HG02852 (cell line): ENCODE measurements around the gene LFNG.

ENCODE experiments used
- ATAC-seq: cut with Tn5 transposase; IDR thresholded peaks from one replicate; pipeline ENCODE4 v1.9.1; 2021; ENCODE audit warnings: mild to moderate bottlenecking, moderate library complexity; ENCODE audit not compliant: unreplicated experiment

The LFNG gene

DNA sequence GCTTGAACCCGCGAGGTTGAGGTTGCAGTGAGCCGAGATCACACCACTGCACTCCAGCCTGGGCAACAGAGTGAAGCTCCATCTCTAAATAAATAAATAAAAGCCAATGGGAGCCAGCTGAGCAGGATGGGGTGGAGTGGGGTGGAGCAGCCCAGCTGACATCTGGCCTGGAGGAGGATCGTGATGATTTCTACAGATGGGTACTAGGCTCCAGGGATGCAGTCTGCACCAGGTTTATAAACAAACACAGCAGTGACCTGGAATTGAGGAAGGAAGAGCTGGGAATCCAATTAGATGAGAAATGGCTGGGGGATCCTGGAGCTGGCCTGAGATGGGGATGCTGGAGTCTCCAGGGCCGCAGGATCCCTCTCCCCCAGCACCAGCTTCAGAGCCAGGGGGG lies 36.1 kb upstream of the LFNG start:
- ATAC-seq = no peak

DNA sequence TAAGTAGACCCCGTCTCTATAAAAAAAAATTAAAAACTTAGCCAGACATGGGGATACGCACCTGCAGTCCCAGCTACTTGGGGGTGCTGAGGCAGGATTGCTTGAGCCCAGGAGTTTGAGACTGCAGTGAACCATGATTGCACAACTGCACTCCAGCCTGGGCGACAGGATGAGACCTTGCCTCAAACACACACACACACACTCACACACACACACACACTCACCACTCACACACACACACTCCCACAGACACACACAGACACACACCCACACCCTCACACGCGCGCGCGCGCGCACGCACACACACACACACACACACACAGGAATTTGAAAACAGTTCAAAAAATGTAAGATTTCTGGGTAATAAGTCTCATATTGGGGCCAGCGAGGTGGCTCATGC lies 34.7 kb upstream of the LFNG start:
- ATAC-seq = no peak

GRCh38 chr7:2487586-2488271 lies 31.8 kb upstream of the LFNG start:
- no peak for ATAC-seq

- no peak for ATAC-seq
Measured at GRCh38 chr7:2488272-2488645, 31.3 kb upstream of the LFNG start.

DNA sequence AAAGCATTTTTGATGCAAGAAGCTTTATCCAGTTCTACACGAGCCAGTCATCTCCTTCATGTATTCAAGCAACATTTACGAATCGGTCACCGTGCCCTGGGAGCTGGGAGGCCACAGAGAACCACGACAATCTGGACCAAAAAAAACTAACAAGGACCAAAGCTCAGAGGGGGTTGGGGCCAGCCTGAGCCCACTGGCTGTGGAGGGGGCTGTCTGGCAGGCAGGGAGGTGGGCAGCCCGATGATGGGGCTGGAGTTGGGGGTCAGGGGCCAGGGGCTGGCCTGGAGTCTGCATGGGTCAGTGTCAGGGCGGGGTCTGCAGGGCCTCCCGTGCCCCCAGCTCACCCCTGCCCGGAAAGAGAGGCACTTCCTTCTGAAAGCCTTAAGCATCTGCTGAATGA lies 30.9 kb upstream of the LFNG start:
- ATAC-seq = no peak

DNA sequence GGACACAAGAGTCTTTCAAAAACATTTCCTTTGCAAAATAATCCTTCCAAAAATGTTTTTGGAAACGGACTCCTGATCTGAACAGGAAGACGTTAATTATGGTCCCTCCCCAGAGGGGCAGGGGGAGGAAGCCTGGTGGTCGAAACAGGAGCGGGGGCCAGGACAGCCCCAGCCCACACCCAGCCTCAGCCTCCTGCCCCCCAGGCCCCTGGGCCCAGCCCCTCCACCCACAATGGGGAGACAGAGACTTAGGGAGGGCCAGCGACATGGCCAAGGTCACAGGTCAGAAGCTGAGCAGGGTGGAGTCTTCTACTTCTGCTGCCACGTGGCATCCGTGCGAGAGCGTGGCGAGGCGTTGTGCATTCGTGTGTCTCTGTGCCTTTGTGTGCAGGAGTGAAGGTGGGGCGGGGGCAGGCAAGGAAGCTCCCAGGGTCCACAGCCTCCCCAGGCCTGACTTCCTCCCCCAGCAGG lies 29.4 kb upstream of the LFNG start:
- ATAC-seq = no peak

DNA sequence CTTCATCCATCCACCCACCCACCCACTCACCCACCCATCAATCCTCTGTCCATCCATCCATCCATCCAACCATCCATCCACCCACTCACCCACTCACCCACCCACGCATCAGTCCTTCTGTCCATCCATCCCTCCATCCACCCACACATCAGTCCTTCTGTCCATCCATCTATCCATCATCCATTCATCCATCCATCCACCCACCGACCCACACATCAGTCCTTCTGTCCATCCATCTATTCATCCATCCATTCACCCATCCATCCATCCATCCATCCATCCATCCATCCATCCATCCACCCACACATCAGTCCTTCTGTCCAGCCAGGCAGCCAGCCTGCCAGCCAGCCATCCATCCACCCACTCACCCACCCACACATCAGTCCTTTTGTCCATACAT lies 27.5 kb upstream of the LFNG start:
- ATAC-seq = no peak

GRCh38 chr7:2493205-2494164 lies 26.1 kb upstream of the LFNG start:
- no peak for ATAC-seq

- ATAC-seq = no peak
Measured at GRCh38 chr7:2494191-2495130, 25.1 kb upstream of the LFNG start.

DNA sequence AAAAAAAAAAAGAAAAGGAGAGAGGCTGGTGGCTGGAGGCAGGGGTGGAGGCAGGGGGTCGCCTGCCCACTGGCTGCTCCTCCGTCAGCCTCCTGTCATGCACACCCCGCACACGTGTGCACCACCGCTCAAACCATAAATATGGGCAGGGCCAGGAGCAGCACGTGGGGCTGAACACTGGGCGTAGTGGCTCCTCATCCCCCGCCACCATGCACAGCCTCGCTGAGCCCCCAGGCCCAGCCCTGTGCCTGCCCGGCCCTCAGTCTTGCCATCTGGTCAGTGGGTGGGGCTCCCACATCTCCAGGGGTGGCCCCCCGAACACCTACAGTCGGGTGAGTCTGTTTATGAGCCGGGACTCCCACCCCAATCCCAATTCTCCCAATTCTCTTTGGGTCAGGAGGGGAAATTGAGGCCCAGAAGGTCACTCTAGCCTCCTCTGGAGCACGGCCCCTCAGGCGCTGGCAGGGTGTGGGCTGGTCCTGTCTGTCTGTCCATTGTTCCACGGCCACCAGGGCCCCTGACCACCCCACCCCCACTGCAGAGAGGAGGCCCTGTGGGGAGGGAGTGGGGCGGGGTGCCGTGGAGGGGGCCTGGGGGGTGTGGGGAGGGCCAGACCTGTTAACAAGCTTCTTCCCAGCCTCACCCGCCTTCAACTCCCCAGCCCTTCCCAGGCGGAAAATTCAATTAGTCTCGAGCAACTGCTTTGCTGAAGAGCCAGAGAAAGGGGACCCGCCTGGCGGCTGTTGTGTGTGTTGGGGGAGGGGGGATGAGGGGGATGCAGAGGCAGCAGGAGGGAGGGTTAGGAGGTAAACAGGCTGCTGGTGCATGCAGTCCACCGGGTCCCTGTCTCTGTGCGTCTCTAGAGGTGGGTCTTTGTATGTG lies 23.9 kb upstream of the LFNG start:
- ATAC-seq = no peak

DNA sequence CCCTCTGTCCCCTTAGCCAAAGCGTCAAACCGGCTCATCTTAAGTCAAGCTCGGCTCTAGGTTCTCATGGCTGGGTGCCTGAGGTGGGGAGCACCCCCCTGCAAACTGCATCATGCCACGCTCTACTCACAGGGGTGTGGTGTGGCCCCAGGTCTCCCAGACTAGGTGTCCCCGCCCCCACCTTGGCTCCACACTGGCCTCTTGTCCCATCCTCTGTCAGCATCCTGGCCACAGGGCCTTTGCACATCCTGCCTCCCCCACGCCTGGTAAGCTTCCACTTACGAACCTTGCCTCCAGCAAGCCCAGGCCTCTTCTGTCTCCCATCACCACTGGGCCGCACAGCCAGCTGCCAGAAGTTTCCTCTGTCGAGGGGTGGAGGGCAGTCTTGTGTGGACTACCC lies 23.2 kb upstream of the LFNG start:
- ATAC-seq = no peak

GRCh38 chr7:2497065-2497464 lies 22.5 kb upstream of the LFNG start:
- ATAC-seq = no peak

GRCh38 chr7:2497500-2498336 lies 21.9 kb upstream of the LFNG start:
- no peak for ATAC-seq

DNA sequence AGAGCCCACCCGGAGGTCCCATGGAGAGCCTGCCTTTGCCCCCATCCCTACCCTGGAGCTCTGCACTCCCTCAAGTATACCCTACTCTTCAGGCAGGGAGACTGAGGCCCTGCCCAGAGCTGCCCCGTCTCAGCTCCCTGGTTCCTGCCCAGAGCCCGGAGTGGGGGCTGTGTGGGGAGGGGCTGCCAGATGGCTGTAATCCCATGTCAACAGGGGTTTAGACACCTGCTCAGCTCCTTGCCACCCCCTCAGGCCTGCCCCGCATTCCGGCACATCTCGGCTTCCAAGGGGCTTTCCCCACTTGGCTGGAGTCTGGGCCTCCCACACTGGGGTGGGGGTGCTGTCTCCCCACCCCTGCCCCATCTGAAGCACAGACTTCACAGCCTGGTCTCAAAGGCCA lies 20.9 kb upstream of the LFNG start:
- no peak for ATAC-seq

DNA sequence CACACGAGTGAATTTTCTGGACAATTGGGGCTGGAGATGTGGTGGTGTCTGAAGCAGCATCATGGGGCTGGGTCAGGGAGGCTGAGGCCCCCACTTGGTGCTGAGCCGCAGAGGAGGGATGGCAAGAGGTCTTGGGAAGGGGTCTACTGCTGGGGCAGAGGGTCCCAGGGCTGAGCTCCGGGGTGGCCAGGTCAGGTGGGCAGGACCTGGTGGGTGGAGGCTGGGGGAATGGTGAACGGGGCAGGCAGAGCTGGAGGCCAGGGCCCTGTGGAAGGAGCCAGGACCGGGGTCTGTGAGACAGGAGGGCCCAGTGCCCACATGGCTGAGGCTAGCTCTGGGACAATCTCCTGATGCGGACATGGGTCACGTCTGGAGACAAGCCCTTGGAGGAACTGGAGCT lies 20.4 kb upstream of the LFNG start:
- no peak for ATAC-seq

- no peak for ATAC-seq
Measured at GRCh38 chr7:2499719-2500430, 19.7 kb upstream of the LFNG start.

- ATAC-seq = no peak
Measured at GRCh38 chr7:2500701-2501100, 18.9 kb upstream of the LFNG start.

- ATAC-seq = no peak
Measured at GRCh38 chr7:2501947-2502646, 17.5 kb upstream of the LFNG start.
